DOHH2 (cell line): ENCODE measurements around the gene SLC6A17.

ENCODE experiments used
- H3F3A ChIP-seq: fragments of 200-600 bp; sonication (generic), shearing (Covaris generic); 2 replicates; pipeline ENCODE4 v1.6.0; 2016; ENCODE audit warnings: antibody characterized with exemption, mild to moderate bottlenecking; ENCODE audit not compliant: control insufficient read depth, insufficient read depth
- H3K27ac ChIP-seq: fragments of 200-600 bp; sonication (generic); 2 replicates; pipeline ENCODE4 v1.5.1; 2014; ENCODE audit warnings: low read depth, mild to moderate bottlenecking, low read length, moderate library complexity
- H3K27me3 ChIP-seq: fragments of 200-600 bp; sonication (generic); 2 replicates; pipeline ENCODE4 v1.6.1; 2014; ENCODE audit warnings: mild to moderate bottlenecking, low read length, mixed read lengths; ENCODE audit not compliant: control insufficient read depth
- H3K36me3 ChIP-seq: fragments of 200-600 bp; sonication (generic); 2 replicates; pipeline ENCODE4 v1.6.1; 2014; ENCODE audit warnings: mild to moderate bottlenecking, low read length, moderate library complexity, mixed read lengths; ENCODE audit not compliant: control insufficient read depth
- H3K4me1 ChIP-seq: fragments of 200-600 bp; sonication (generic); 2 replicates; pipeline ENCODE4 v1.6.1; 2014; ENCODE audit warnings: mild to moderate bottlenecking, low read length, mixed read lengths; ENCODE audit not compliant: control insufficient read depth
- H3K4me2 ChIP-seq: fragments of 200-600 bp; sonication (generic); 2 replicates; pipeline ENCODE4 v1.6.0; 2014; ENCODE audit warnings: mild to moderate bottlenecking, low read length, moderate library complexity
- H3K4me3 ChIP-seq: fragments of 200-600 bp; sonication (generic); 2 replicates; pipeline ENCODE4 v1.5.1; 2014; ENCODE audit warnings: mild to moderate bottlenecking, low read length, mixed read lengths
- H3K79me2 ChIP-seq: fragments of 200-600 bp; sonication (generic); 2 replicates; pipeline ENCODE4 v1.6.1; 2014; ENCODE audit warnings: mild to moderate bottlenecking, low read length, mixed read lengths; ENCODE audit not compliant: control insufficient read depth
- H3K9me2 ChIP-seq: fragments of 200-600 bp; sonication (generic); replicated peaks from 2 replicates; pipeline ENCODE4 v1.6.1; 2014; ENCODE audit warnings: mild to moderate bottlenecking, low read length, mixed read lengths; ENCODE audit not compliant: control insufficient read depth
- H3K9me3 ChIP-seq: fragments of 200-600 bp; sonication (generic); 2 replicates; pipeline ENCODE4 v1.6.1; 2014; ENCODE audit warnings: antibody characterized with exemption, low read length, mixed read lengths; ENCODE audit not compliant: control insufficient read depth, insufficient read depth
- H4K20me1 ChIP-seq: fragments of 200-600 bp; sonication (generic); 2 replicates; pipeline ENCODE4 v1.6.0; 2014; ENCODE audit warnings: low read depth, mild to moderate bottlenecking, antibody characterized with exemption, low read length, moderate library complexity; ENCODE audit not compliant: control insufficient read depth, insufficient read depth
- EZH2phosphoT487 ChIP-seq: fragments of 200-600 bp; sonication (generic); IDR thresholded peaks from 2 replicates; pipeline ENCODE4 v1.6.1; 2017; ENCODE audit warnings: borderline replicate concordance, mild to moderate bottlenecking, antibody characterized with exemption, low read length, moderate library complexity, mixed read lengths
- TF ChIP-seq, protein P1 (sequence below): fragments of 200-600 bp; sonication (generic); IDR thresholded peaks from one replicate; pipeline ENCODE4 v1.5.1; 2014; ENCODE audit warnings: antibody characterized with exemption, mild to moderate bottlenecking, low read depth, low read length; ENCODE audit not compliant: poor library complexity, severe bottlenecking

The SLC6A17 gene

DNA sequence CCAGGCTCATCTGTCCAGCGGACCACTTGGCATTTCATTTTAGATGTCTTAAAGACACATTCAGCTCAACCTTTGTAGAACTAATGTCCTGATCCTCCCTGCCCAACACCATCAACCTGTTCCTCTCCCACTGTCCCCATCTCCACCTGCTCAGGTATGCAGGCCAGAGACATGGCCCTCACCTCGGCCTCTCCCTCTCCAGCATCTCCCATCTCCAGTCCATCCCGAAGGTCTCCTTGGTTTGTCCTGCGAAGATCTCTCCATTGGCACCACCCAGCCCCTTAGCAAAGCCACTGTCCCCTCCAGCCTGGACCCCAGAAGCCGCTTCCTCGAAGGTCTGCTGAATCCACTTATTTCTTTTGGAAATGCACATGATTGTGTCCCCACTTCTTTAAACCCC is 38.9 kb downstream of the SLC6A17 start:
- no peak overlapping the region for H3K27ac ChIP-seq
- no peaks in the 10 kb centered on the region for H3K79me2 ChIP-seq
- no peak overlapping the region for H3K4me3 ChIP-seq
- H3K36me3 ChIP-seq: no peaks in the 10 kb centered on the region
- TF ChIP-seq, protein P1, sequence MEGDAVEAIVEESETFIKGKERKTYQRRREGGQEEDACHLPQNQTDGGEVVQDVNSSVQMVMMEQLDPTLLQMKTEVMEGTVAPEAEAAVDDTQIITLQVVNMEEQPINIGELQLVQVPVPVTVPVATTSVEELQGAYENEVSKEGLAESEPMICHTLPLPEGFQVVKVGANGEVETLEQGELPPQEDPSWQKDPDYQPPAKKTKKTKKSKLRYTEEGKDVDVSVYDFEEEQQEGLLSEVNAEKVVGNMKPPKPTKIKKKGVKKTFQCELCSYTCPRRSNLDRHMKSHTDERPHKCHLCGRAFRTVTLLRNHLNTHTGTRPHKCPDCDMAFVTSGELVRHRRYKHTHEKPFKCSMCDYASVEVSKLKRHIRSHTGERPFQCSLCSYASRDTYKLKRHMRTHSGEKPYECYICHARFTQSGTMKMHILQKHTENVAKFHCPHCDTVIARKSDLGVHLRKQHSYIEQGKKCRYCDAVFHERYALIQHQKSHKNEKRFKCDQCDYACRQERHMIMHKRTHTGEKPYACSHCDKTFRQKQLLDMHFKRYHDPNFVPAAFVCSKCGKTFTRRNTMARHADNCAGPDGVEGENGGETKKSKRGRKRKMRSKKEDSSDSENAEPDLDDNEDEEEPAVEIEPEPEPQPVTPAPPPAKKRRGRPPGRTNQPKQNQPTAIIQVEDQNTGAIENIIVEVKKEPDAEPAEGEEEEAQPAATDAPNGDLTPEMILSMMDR: no peak
- TF ChIP-seq EZH2phosphoT487: no peak
- no peak overlapping the region for H3K4me2 ChIP-seq
- peaks cover 18% of the 10 kb centered on the region; the same call in 1 of the 2 replicates for H3K27me3 ChIP-seq
- H3K9me3 ChIP-seq: no peaks in the 10 kb centered on the region
- H3K4me1 ChIP-seq: no peaks in the 10 kb centered on the region
- H3K9me2 ChIP-seq: no peaks in the 10 kb centered on the region
- H3F3A ChIP-seq: no peaks in the 10 kb centered on the region
- no peaks in the 10 kb centered on the region for H4K20me1 ChIP-seq

DNA sequence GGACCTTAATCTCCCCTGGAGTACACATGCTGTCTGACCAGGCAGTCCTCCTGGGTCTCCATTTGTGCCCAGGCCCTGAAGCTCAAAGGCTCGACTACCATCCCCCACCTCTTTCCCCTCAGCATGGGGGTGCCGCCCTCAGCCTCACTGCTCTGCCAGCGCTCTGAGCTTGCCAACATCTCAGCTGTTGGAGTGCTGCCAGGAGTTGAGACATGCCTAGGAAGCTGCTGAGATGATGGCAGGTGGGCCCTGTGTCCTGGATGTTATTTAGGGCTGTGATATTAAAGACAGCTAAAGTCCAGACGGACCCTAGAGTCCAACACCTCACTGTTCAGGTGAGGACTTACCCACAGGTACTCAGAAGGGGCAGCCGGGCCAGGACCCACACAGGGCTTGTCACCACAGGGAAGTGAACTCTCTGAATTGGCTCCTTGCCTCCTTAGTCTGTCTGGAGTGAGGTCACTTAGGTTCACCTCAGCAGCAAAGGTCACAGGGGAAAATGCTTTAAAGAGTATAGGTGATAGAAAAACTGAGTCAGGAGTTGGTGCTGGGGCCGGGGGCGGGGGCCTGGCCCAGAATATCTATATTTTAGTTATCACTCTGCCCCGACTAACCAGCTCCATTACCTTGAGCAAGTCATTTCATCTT is 40.1 kb downstream of the SLC6A17 start:
- peaks cover 11% of the 10 kb centered on the region; the same call in 1 of the 2 replicates for H3K27me3 ChIP-seq

DNA sequence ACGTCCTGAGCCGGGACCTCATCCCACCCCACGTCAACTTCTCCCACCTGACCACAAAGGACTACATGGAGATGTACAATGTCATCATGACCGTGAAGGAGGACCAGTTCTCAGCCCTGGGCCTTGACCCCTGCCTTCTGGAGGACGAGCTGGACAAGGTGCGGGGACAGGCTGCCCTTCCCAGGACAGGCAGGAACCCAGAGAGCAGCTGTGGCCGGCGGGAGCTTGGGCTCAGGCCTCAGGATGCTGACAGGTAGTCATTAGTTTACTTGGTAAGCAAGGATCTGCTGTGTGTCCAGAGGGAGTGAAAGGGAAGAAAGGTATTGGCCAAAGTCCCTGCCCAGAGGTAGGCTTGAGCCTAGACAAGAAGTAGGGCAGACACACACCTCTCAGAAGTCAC is 42.2 kb downstream of the SLC6A17 start:
- TF ChIP-seq, protein P1: no peak
- TF ChIP-seq EZH2phosphoT487: no peak
- H3K36me3 ChIP-seq: no peaks in the 10 kb centered on the region
- no peaks in the 10 kb centered on the region for H3K9me2 ChIP-seq
- H3K79me2 ChIP-seq: no peaks in the 10 kb centered on the region
- peaks cover 2% of the 10 kb centered on the region; the same call in 1 of the 2 replicates for H3K27me3 ChIP-seq
- no peaks in the 10 kb centered on the region for H3K4me1 ChIP-seq
- no peaks in the 10 kb centered on the region for H4K20me1 ChIP-seq
- H3K4me3 ChIP-seq: no peak overlapping the region
- H3K27ac ChIP-seq: no peak overlapping the region
- no peaks in the 10 kb centered on the region for H3K9me3 ChIP-seq
- no peak overlapping the region for H3K4me2 ChIP-seq
- H3F3A ChIP-seq: no peaks in the 10 kb centered on the region

More for the DNA sequence above, 40.1 kb downstream of the SLC6A17 start:
- H3K4me2 ChIP-seq: no peak overlapping the region
- H3F3A ChIP-seq: no peaks in the 10 kb centered on the region
- H3K4me3 ChIP-seq: no peak overlapping the region
- no peaks in the 10 kb centered on the region for H3K36me3 ChIP-seq
- no peaks in the 10 kb centered on the region for H3K79me2 ChIP-seq
- no peaks in the 10 kb centered on the region for H3K9me2 ChIP-seq
- no peaks in the 10 kb centered on the region for H4K20me1 ChIP-seq
- no peak for TF ChIP-seq EZH2phosphoT487
- TF ChIP-seq, protein P1: no peak
- H3K9me3 ChIP-seq: no peaks in the 10 kb centered on the region
- no peaks in the 10 kb centered on the region for H3K4me1 ChIP-seq
- no peak overlapping the region for H3K27ac ChIP-seq
